ENCODE results near the gene CLCN6. TPM values are rescaled to one million over a fixed set of nuclear protein-coding genes. Genes with fewer than 3 reads are reported as not detected.

The CLCN6 gene
- total and polyA plus RNA-seq, 10 of the 15 experiments (the other 5 are each of a cell fraction or from before 2014, with no cell fraction given), result 2.2 to 20.9 (median 10.2) TPM

DNA sequence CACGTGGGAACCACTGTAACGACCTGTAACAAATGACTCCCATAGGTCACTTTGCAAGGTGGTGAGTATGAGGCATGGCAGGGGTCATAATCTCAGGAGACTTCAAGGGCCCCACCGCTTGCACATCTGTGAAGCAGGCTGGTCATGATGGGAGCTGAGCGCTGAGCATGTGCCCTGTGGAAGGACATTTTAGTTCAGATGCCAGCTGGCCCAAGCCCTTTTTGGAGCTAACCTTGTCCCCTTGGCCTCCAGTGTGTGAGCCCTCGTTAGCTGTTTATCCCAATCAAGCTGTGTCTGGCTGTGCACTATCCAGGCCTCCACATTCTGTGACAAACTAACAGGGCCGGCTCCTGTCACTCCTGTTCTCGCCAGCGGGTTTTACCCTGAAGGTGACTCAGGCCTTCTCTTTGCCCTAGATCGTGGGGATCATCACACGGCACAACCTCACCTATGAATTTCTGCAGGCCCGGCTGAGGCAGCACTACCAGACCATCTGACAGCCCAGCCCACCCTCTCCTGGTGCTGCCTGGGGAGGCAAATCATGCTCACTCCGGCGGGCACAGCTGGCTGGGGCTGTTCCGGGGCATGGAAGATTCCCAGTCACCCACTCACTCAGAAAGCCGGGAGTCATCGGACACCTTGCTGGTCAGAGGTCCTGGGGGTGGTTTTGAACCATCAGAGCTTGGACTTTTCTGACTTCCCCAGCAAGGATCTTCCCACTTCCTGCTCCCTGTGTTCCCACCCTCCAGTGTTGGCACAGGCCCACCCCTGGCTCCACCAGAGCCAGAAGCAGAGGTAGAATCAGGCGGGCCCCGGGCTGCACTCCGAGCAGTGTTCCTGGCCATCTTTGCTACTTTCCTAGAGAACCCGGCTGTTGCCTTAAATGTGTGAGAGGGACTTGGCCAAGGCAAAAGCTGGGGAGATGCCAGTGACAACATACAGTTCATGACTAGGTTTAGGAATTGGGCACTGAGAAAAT lies 34.0 kb downstream of the CLCN6 start:
- ChIA-PET CTCF (interaction anchor here (1.1 to 4.5 kb wide), 6 partner anchors 39 to 285 kb away, joined by 3 to 24 read pairs (median 5); no protein-coding TSS in a partner anchor), SMC1A (ENCODE audit: uncharacterized antibody, unreplicated experiment) (interaction anchor here (0.7 to 1.9 kb wide), 3 partner anchors 43 to 142 kb away, joined by 3 to 5 read pairs (median 4); no protein-coding TSS in a partner anchor), RAD21 (ENCODE audit: unreplicated experiment) (interaction anchor here (0.6 to 1.6 kb wide), 3 partner anchors 12 to 180 kb away, joined by 3 to 4 read pairs (median 3); partner anchors contain the start of gene MIIP), POLR2A (no interaction called here)
- Histone ChIP-seq H4K20me1 (ENCODE audit: control insufficient read depth, insufficient read depth) (peaks cover 3% of the 10 kb centered on the region; the same call in 1 of the 2 replicates), H3K4me2 (ENCODE audit: control insufficient read depth, insufficient read depth) (no peak overlapping the region), H3K36me3 (ENCODE audit: control insufficient read depth in 2 of 2, insufficient read depth in 2 of 2, low read length in 1 of 2) (peaks cover 25 to 44% of the 10 kb centered on the region in 2 experiments), H3K4me3 (no peak overlapping the region), H3K9me3 (replicated peaks; ENCODE audit: control insufficient read depth, insufficient read depth, low read length) (no peaks in the 10 kb centered on the region), H3K79me2 (ENCODE audit: control insufficient read depth, insufficient read depth, low read length) (no peaks in the 10 kb centered on the region), H3K27ac (ENCODE audit: control insufficient read depth, insufficient read depth) (no peak overlapping the region), H3K9ac (ENCODE audit: control insufficient read depth, insufficient read depth, low read length) (no peak overlapping the region), H3K27me3 (replicated peaks in 1 of 2; ENCODE audit: control insufficient read depth in 2 of 2, insufficient read depth in 2 of 2, low read length in 1 of 2) (no peaks in the 10 kb centered on the region), H3K4me1 (ENCODE audit: control insufficient read depth, insufficient read depth, low read length) (peaks cover 17% of the 10 kb centered on the region), H2AFZ (ENCODE audit: control insufficient read depth, low read depth, low read length) (no peak overlapping the region)
- intact Hi-C loops (cut with micrococcal nuclease; ENCODE audit: unreplicated experiment) (loop anchor here (2.0 kb wide), 1 partner anchor 127 kb away; no protein-coding TSS in a partner anchor), in situ Hi-C loops (cut with MboI) (loop anchor here (5.0 to 10.0 kb wide), 2 partner anchors 57 to 125 kb away; no protein-coding TSS in a partner anchor)
- FAIRE-seq, result no peak
- no TSS peak for BruUV-seq (replicated peaks)
- ATAC-seq, result no peak
- TF ChIP-seq RUNX3 (IDR thresholded peaks at IDR 0.05; ENCODE audit: low read length) (no peak), SMC3 (IDR thresholded peaks at IDR 0.05; ENCODE audit: borderline replicate concordance, low read length) (no peak)
- WGBS (ENCODE audit: insufficient coverage, insufficient replicate concordance, low lambda C conversion rate, missing lambda C conversion rate), result 97% methylated on average over 20 of the region's 20 CpGs
- no peak for DNase-seq (ENCODE audit: low read depth, low spot score)
